AG09309 (cell line): Measurements from ENCODE around the gene HNRNPA2B1.

Experiments
- DNase-seq: peaks from one replicate; pipeline ENCODE4 v3.0.0-alpha.2; 2010; ENCODE audit warnings: low read depth
- H3K4me3 ChIP-seq: 2 replicates; pipeline ENCODE4 v1.5.1; 2011; ENCODE audit warnings: mild to moderate bottlenecking, low read depth, low read length, moderate library complexity; ENCODE audit not compliant: control insufficient read depth
- CTCF ChIP-seq: IDR thresholded peaks from 2 replicates; pipeline ENCODE4 v1.5.1; 2011; ENCODE audit warnings: mild to moderate bottlenecking, low read depth, low read length, inconsistent platforms; ENCODE audit not compliant: insufficient read depth, control insufficient read depth; ENCODE audit errors: missing control alignments

HNRNPA2B1 gene

GRCh38 chr7:26200444-26201246 lies at the start of gene HNRNPA2B1:
Gene HNRNPA2B1, minus strand, starts transcription at chr7:26200746. Its CDS starts 169 bp downstream, at chr7:26200577.
- peak; percentile 85 for DNase-seq
- TF ChIP-seq CTCF = no peak
- peak within 1 kb of the TSS; percentile 92 for H3K4me3 ChIP-seq

GRCh38 chr7:26250239-26250638 lies 49.7 kb upstream of the HNRNPA2B1 start:
- no peak for DNase-seq

GRCh38 chr7:26245150-26245549 lies 44.6 kb upstream of the HNRNPA2B1 start:
- no peak for DNase-seq
- no peak for TF ChIP-seq CTCF
- no peak overlapping the region for H3K4me3 ChIP-seq

More at GRCh38 chr7:26250239-26250638, 49.7 kb upstream of the HNRNPA2B1 start:
- no peak for TF ChIP-seq CTCF
- no peak overlapping the region for H3K4me3 ChIP-seq

GRCh38 chr7:26238032-26238431 lies 37.5 kb upstream of the HNRNPA2B1 start:
- no peak for DNase-seq
- TF ChIP-seq CTCF = no peak
- no peak overlapping the region for H3K4me3 ChIP-seq

GRCh38 chr7:26237035-26237807 lies 36.7 kb upstream of the HNRNPA2B1 start:
- TF ChIP-seq CTCF = no peak
- DNase-seq = no peak
- no peak overlapping the region for H3K4me3 ChIP-seq

GRCh38 chr7:26233902-26234511 lies 33.5 kb upstream of the HNRNPA2B1 start:
- H3K4me3 ChIP-seq = no peak overlapping the region
- no peak for DNase-seq
- TF ChIP-seq CTCF = no peak
